GM18508 (cell line): ENCODE data around the gene PTOV1.

Source experiments
- ATAC-seq: cut with Tn5 transposase; IDR thresholded peaks from one replicate; pipeline ENCODE4 v1.9.1; 2021; ENCODE audit warnings: moderate number of reproducible peaks; ENCODE audit not compliant: insufficient read depth, unreplicated experiment

PTOV1 gene

DNA sequence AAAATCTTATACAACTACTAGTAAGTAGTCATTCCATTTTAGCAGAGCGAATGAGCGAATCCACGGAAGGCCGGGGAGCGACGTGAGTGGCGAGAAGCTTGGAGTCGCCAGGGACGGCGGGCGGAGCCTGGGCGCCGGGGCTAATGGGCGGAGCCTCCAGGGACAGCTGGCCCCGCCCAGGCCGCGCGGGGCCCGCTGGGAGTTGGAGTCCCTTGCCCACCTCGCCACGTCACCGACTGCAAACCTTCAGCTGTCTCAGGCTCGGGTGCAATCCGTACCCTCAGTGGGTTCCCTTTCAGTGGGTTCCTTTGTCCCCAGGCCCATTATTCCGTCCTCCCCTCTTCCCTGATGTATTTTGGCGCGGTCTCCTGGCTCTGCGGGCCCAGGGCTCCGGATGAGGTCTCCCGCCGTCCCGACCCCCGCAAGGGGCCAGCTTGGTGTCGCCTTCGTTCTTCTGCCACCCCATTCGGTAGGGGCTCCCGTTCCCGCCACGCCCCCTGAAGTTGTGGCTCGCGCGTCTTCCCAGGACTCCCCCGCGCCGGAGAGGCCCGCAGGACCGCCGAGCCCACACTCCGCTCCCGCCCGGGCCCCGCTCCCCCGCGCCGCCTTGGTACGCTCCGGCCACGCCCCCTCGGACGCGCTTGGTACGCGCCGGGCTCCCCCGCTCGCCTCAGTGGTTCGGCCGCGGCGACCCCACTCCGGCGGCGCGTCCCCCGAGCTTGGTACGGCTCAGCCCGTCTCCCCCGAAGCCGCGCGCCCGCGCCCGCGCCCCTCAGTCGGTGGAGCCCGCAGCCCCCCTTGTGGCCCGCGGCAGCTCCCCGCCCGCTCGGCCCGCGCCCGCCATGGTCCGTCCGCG is at the start of gene PTOV1:
Gene PTOV1 (plus strand): TSS at position 673 of the 856 bp plus-strand sequence.
- no peak for ATAC-seq

DNA sequence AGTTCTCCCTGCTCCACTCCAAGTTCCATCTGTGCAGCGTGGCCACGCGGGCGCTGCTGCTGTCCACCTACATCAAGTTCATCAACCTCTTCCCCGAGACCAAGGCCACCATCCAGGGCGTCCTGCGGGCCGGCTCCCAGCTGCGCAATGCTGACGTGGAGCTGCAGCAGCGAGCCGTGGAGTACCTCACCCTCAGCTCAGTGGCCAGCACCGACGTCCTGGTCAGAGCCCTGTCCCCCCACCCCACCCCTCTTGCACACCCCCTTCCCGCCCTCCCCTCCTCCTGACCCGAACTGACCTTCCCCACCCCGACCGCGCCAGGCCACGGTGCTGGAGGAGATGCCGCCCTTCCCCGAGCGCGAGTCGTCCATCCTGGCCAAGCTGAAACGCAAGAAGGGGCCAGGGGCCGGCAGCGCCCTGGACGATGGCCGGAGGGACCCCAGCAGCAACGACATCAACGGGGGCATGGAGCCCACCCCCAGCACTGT is 49.5 kb upstream of the PTOV1 start:
- no peak for ATAC-seq

DNA sequence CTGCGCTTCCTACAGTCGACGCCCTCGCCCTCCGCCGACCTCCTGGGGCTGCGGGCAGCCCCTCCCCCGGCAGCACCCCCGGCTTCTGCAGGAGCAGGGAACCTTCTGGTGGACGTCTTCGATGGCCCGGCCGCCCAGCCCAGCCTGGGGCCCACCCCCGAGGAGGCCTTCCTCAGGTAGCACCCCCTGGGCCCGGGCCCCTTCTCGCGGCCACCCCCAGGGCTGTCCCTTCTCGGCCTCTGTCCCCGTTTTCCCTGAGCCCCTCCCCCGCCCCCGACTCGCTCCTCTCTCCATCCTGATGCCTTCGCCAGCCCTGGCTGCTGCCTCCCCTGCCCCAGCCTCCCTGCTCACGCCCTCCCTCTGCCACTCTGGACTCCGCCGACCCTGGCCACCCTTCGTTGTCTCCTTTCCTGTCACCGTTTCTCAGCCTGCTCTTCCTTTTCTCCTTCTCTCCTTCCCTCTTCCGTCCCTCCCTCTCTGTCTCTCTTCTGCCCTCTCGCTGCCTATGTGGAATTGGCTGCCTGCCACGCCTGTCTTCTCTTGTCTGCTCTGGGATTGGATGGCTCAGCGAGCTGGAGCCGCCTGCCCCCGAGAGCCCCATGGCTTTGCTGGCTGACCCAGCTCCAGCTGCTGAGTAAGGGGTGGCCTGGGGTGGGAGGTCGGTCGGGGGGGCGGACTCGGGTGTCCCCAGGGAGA is 48.8 kb upstream of the PTOV1 start:
- ATAC-seq: no peak

DNA sequence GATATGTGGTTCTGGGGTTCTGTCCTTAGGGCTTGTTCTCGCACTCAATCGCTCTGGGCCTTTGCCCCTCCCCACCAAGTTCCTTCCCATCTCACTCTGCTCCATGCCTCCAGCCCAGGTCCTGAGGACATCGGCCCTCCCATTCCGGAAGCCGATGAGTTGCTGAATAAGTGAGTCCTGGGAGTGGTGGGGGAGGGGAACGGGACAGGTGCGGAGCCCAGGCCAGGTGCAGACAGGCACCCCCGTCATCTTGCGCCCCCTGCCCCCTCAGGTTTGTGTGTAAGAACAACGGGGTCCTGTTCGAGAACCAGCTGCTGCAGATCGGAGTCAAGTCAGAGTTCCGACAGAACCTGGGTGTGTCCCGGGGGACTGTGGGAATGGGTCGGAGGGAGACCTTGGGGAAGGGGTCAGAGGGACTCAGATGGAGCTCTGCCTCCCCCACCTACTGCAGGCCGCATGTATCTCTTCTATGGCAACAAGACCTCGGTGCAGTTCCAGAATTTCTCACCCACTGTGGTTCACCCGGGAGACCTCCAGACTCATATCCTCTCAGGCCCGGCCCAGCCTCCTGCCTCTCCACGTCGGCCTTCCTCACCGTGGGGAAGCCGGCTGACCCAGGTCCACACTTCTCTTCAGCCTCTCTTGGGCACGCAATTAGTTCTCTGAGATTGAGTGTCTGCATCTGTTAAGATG is 48.0 kb upstream of the PTOV1 start:
- no peak for ATAC-seq

DNA sequence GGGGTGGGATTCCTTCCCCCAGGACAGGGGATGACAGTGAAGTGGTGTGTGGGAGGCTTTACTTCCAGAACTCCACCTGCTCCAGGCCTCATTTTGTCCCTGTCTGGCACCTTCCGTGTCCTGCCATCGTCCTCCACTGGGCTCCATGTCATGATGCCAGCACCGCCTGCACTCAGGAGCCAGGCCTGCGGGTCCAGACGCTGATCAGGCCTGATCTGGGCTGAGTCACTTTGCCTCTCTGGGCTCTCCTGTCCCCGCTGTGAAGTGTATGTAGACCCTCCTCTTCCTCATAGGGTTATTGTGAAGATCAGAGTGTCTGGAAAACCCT is 47.5 kb upstream of the PTOV1 start:
- ATAC-seq: no peak

DNA sequence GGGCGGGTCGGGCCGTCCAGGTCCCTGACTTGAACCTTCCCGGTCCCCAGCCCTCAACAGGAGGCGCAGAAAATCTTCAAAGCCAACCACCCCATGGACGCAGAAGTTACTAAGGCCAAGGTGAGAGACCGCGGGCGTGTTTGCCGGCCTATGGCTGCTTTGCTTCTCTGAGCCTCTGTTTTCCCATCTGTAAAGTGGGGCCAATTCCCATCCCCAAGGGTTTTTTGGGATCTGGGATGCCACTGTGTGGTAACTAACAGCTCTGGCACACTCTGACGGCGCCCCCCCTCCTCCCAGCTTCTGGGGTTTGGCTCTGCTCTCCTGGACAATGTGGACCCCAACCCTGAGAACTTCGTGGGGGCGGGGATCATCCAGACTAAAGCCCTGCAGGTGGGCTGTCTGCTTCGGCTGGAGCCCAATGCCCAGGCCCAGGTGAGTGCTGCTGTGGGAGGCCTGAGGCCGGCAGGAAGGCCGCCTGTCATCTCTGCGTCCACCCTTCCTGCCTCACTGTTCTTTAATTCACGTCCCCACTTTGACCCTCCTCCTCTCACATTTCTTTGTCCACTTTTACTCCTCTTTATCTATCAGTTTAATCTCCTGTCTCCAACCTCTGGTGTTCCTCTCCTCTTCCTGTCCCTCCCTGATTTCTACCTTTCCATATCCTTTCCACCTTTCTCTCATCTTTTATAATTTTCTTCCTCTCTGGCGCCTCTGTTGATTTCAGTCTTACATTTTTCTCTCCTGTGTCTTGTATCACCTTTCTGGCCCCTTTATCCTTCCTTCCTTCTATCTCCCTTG is 44.9 kb upstream of the PTOV1 start:
- ATAC-seq: no peak

DNA sequence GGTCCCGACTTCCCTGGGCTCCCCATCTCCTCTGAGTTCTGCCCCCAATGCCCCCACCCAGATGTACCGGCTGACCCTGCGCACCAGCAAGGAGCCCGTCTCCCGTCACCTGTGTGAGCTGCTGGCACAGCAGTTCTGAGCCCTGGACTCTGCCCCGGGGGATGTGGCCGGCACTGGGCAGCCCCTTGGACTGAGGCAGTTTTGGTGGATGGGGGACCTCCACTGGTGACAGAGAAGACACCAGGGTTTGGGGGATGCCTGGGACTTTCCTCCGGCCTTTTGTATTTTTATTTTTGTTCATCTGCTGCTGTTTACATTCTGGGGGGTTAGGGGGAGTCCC is 44.4 kb upstream of the PTOV1 start:
- no peak for ATAC-seq

DNA sequence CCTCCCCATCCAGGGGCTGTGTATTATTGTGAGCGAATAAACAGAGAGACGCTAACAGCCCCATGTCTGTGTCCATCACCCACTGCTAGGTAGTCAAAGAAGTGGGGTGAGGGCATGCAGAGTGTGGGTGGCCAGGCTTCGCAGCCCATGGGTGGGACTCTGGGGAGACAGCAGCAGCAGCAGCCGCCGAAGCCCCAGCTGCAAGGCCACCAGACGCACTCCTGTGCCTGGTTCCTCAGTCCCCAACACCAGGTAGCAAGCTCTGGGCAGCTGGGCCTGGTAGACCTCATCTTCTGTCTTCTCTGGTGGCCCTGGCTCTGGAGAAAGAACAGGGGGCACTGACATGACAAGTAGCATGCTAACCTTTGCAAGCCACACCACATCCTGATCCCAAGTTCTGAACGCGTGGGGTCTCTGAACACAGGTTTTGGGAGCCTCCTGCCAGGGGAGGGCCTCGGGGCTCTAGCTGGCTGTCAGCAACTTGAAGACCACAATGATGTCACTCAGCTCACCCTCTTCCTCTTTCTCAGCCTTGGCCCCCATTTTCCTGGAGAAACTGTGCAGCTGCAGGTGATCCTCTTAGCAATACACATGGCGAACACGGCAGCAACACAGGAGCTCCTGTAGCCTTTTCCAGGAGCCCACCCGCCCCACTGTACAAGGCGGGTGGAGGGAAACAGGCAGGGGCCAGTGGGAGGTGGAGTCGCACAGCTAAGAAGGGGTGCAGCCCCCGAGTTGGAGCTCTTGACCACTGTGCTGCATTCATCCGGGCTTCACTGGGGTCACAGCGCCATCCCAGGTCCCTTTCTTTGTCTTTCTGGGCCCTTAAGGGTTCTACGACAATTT is 43.7 kb upstream of the PTOV1 start:
- ATAC-seq: no peak

DNA sequence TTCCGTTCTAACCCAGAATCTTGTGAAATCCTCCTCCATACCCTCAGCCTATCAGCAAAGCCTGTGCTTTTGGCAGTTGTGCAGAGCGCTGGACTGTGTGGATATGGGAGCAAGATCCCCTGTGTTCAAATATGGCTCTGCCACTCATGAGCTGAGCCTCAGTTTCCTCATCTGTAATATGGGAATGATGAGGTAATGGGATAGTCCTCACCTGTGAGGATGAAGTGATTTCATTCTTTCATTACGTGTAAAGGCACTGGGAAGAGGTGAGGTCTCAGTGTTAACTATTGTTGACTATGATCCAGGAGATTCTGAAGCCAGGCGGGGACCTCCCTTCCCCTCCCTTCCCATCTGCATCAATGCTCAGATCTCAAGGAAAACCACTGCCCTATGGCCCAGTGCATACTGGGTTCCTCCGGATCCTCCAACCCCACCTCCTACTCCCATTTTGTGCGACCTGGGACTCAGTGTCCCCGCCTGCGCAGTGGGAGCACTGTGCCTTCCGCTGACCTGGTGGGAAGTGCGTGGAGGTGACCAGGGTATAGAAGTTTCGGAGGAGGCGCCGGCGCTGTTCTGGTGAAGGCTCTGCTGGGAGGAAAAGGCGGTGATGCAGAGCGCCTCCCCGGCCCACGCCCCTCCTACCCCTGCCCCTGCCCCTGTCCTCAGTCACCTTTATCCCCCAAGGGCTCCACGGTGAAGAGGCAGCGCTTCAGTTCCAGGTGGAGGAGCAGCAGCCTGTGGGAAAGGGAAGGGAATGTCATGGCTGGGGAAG is 42.9 kb upstream of the PTOV1 start:
- ATAC-seq: no peak

DNA sequence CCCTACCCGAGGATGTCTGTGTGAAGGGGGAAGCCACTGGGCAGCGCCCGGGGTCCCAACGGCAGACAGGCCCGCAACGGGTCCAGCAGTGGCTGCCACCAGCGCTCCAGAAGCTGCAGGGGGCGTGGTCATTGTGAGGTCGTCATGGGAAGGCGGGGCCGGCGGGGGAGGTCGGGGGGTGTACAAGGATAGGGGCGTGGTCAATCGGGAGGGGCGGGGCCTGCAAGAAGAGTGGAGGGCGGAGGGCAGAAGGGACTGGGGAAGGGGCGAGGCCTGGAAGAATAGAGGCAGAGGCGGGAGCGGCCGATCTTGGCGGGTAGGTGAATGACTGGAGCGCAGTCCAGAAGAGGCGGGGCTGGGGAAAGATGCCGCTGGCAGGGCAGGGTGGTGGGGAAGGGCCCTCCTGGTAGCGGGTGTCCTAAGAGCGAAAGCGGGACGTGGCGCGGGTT is 42.2 kb upstream of the PTOV1 start:
- ATAC-seq: no peak

DNA sequence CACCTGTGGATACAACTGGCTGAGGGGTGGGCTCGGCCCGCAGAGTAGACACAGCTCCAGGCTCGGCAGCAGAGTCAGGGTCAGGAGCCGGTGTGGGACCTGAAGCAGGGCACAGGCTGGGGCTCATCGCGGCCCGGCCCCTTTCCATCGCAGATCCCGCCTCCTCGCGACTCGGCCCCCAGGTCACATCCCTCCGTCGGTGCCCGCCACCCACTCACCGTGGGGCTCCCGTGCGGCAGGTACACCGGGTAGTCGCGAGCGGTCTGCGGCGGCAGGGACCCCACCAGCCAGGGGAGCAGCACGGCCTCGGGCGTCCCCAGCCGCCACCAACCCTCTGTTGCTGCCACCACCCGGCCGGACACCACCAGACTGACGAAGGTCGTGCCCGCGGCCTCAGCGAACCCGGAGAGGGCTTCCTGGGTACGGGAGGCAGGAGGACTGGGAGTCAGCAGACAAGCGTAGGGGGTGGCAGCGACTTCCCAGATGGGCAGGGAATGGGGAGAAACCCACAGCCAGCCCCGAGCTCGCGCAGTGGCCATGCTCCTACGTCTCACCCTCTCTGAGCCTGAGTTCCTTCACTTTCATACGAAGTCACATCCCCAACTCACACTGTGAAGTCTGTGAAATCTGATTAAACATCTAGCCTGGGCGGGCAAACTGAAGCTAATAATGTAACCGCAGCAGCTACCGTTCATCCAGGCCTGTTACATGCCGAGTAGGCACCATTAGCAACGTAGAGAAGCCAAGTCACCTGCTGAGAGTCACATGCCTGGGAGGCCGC is 41.6 kb upstream of the PTOV1 start:
- ATAC-seq: no peak

DNA sequence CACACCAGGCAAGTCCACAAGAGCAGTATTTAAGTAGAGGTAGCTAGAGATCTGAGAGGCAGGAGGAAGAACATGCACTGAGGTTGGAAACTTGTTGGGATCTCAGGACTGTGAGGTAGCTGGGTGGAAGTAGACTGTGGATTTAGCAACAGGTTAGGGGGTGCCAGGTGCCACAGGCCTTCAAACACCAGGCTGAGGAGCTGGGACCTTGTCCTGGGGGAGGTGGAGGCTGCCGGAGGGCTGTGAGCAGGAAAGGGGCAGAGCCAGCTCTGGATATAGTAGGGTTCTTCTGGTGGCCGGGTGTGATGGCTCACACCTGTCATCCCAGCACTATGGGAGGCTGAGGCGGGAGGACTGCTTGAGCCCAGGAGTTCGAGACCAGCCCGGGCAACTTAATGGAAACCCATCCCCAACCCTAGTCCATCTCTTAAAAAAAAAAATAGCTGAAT is 41.0 kb upstream of the PTOV1 start:
- ATAC-seq: no peak

DNA sequence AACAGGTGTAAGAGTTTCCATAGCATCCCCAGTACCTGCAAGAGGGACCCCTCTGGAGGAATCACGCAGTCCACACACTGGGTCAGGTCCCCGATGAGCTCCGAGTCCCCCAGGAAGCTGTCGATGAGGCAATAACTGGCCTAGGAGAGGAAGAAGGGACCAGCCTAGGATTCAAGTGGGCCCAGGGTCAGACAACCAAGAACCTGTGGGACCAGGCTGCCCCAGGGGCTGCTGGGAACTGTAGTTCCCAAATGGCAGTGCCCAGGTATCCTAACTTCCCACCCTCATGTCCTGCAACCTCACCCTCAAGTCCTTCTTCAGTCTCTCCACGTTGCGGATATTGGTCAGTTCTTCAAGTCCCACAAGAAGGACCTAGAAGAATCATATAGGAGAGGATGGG is 39.6 kb upstream of the PTOV1 start:
- ATAC-seq: no peak

DNA sequence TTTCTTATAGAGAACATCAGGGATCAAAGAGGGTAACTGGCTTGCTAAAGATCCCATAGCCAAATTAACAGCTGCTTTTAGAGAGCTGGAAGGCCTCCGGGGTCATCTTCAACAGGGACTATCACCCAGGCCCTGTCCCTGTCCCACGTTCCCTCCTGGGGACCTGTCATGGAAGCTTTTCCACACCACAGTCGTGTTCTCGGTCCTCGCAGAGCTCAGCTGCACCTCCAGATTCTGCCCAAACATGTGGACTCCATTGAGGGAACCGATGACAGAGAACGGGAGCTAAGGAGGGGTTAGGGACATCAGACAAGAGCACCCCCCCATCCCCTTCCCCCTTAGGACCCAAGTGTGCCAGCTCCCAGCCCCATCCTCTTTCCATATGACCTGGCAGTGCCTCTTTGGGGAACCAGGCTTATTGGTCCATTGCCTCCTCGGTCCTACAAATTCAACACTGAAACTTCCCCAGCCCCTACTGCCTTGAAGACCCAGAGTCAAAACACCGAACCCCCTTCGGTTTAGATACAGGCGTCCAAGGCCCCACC is 38.4 kb upstream of the PTOV1 start:
- no peak for ATAC-seq

DNA sequence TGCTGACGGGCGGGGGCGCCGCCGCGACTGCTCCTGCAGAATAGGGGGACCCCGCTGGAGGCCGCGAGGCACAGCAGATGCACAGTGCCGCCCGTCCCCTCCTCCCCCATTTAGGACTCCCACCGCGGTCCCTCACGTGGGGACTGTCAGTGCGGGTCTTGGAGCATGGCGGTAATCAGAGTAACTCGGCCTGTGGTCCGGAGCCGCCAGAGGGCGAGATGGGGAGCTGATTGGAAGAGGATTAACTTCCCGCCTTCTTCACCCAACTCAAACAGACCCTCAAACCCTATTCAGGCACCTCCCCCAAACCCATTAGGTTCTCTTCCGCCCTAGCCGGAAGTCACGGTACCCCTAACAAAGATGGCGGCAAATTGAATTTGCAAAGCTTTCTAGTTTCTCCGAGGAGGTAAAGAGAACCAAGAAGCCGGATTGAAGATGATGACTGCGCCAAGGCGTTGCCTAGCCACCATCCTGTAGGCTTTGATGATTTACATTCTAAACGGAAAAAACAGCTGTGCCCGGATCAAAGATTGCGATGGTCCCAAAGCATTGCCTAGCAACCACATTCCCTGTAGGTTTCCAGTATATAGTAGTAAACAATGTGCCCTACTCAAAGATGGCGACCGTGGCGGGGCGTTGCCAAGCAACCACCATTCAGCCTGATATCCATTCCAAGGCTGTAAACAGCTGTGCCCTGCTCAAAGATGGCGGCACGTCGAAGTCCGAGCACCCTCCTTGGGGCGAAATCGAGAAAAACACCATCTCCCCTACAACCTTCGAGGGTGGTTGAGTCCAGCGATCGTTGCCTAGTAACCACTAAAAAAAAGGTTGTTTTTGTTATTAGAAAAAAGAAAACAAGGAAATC is 37.7 kb upstream of the PTOV1 start, which contains the start of gene FUZ:
Gene FUZ (minus strand): TSS at position 296 of the 865 bp plus-strand sequence. CDS start 186 bp downstream, at position 110.
- no peak for ATAC-seq

DNA sequence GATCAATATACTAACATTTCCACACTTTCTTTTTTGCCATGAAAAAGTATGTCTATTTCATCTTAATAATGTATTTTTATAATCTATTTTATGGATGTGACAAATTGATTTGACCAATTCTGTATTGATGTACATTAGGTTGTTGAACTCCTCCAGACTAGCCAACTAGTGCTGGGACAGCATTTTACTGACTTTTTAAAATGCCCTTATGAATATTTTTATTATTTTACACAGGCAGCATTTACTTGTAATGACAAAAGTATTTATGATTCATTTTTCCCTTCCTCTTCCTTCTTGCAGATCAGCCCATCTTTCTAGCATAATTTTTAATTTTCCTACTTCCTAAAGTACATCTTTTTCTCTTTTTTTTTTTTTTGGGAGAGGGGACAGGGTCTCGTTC is 36.9 kb upstream of the PTOV1 start:
- no peak for ATAC-seq

DNA sequence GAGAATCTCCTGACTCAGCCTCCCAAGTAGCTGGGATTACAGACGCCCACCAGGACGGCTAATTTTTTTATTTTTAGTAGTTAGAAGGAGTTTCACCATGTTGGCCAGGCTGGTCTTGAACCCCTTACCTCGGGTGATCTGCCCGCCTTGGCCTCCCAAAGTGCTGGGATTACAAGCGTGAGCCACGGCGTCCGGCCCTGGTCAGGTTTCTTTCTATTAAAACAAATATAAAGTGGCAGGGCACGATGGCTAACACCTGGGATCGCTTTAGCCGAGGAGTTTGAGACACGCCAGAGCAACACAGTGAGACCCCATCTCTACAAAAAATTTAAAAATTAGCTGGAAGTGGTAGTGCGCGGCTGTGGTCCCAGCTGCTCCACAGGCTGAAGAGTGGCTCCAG is 34.4 kb upstream of the PTOV1 start:
- ATAC-seq: no peak
